ENCODE results near the gene GSTK1. TPM values are rescaled to one million over a fixed set of nuclear protein-coding genes. Genes with fewer than 3 reads are reported as not detected.

The GSTK1 gene
- total and polyA plus RNA-seq, 2 experiments from 2014 or later: 119 to 153 TPM

DNA sequence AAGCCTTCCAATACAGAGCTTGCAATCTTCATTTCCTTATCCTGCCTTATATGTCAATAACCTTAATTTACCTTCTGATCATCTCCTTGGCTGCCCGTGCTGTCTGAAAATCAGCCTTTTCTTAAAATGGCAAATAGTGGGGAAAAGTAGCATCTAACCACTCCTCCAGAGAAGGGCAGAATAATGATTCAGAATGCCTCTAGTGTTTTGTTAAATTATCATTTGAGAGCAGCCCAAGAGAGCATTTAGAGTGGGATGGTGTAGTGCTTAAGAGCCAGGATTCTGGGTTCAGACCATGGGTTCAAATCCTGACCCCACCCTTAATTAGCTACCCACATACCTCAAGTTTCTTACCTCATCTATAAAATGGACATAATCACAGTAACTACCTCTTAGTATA lies 16.9 kb downstream of the GSTK1 start:
- H3K4me1 ChIP-seq (ENCODE audit: insufficient read depth): peaks cover 13% of the 10 kb centered on the region
- H3K9ac ChIP-seq: peak overlapping the region; percentile 51
- no peaks in the 10 kb centered on the region for H3K27me3 ChIP-seq (replicated peaks; ENCODE audit: insufficient read depth)
- H3K4me3 ChIP-seq: no peak overlapping the region
- no peaks in the 10 kb centered on the region for H3K9me3 ChIP-seq (ENCODE audit: low read depth)
- H3K79me2 ChIP-seq (ENCODE audit: insufficient read depth): no peaks in the 10 kb centered on the region
- H2AFZ ChIP-seq: peak overlapping the region; percentile 59
- no peaks in the 10 kb centered on the region for H3K9me2 ChIP-seq (ENCODE audit: insufficient read depth)
- H3K4me2 ChIP-seq (ENCODE audit: unreplicated experiment): peak overlapping the region; percentile 51
- TF ChIP-seq EZH2phosphoT487 (IDR thresholded peaks at IDR 0.05; ENCODE audit: insufficient read depth, low read depth) (no peak), EZH2 (IDR thresholded peaks at IDR 0.05; ENCODE audit: insufficient read depth, poor library complexity, severe bottlenecking) (no peak)
- no peaks in the 10 kb centered on the region for H4K20me1 ChIP-seq (ENCODE audit: insufficient read depth)
- in situ Hi-C loops (cut with MboI): no loop called here
- H3F3A ChIP-seq (ENCODE audit: insufficient read depth): no peaks in the 10 kb centered on the region
- peak overlapping the region; percentile 50 for H3K27ac ChIP-seq
- no peaks in the 10 kb centered on the region for H3K36me3 ChIP-seq (ENCODE audit: low read depth)
- DNase-seq: peak; percentile 9
- WGBS, 2 experiments (ENCODE audit: low coverage in 1 of 2, low lambda C conversion rate in 2 of 2, missing lambda C conversion rate in 2 of 2): 45 to 52% methylated on average over 1 of the region's 1 CpG

DNA sequence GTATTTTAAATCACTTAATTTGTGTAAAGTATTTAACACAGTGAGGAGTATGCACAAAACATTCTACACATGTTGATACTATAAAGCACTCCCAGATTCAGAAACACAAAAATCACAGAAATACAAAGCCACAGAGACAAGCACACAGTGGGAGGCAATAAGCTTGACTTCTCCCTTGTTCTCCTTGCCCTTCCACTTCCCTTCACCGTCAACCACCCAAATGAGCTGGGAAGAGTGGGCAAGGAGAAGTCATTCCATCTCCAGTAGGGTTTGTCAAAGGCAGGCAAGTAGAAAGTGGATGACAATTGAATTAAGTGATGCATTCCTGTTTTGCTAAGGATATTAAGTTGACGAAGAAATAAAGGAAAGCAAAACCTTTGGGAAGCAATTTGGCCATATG lies 17.3 kb downstream of the GSTK1 start:
- H4K20me1 ChIP-seq (ENCODE audit: insufficient read depth): no peaks in the 10 kb centered on the region
- no peak overlapping the region for H3K4me3 ChIP-seq
- no peaks in the 10 kb centered on the region for H3K27me3 ChIP-seq (replicated peaks; ENCODE audit: insufficient read depth)
- no peak overlapping the region for H3K4me2 ChIP-seq (ENCODE audit: unreplicated experiment)
- no peak overlapping the region for H2AFZ ChIP-seq
- no peaks in the 10 kb centered on the region for H3K9me3 ChIP-seq (ENCODE audit: low read depth)
- peaks cover 13% of the 10 kb centered on the region for H3K4me1 ChIP-seq (ENCODE audit: insufficient read depth)
- no peaks in the 10 kb centered on the region for H3K36me3 ChIP-seq (ENCODE audit: low read depth)
- H3K79me2 ChIP-seq (ENCODE audit: insufficient read depth): no peaks in the 10 kb centered on the region
- in situ Hi-C loops (cut with MboI): no loop called here
- no peak overlapping the region for H3K27ac ChIP-seq
- 87 to 92% methylated on average over 2 of the region's 2 CpGs for WGBS, 2 experiments (ENCODE audit: low coverage in 1 of 2, low lambda C conversion rate in 2 of 2, missing lambda C conversion rate in 2 of 2)
- no peaks in the 10 kb centered on the region for H3K9me2 ChIP-seq (ENCODE audit: insufficient read depth)
- H3F3A ChIP-seq (ENCODE audit: insufficient read depth): no peaks in the 10 kb centered on the region
- TF ChIP-seq EZH2 (IDR thresholded peaks at IDR 0.05; ENCODE audit: insufficient read depth, poor library complexity, severe bottlenecking): no peak
- TF ChIP-seq EZH2phosphoT487 (IDR thresholded peaks at IDR 0.05; ENCODE audit: insufficient read depth, low read depth): no peak
- H3K9ac ChIP-seq: no peak overlapping the region
- DNase-seq: no peak

DNA sequence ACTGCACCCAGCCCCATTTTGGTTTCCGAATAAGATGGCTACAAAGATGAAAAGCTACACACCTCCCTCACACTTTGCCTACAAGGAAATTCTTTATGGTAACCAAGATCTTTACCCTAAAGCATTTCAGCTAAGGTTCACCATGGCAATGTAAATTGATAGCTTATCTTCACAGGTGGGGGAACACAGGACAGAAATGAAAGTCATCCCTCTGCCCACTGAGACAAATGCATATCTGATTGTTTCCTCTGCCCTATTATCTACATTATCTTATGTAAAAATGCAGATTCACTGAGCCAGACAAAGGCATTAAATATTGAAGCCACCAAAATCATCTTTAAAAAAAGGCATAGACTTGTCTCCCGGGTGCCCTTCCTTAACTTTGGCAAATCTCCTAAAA lies 18.3 kb downstream of the GSTK1 start:
- Histone ChIP-seq H3K27ac (no peak overlapping the region), H4K20me1 (ENCODE audit: insufficient read depth) (no peaks in the 10 kb centered on the region), H3K36me3 (ENCODE audit: low read depth) (no peaks in the 10 kb centered on the region), H3K79me2 (ENCODE audit: insufficient read depth) (no peaks in the 10 kb centered on the region), H3K9me2 (ENCODE audit: insufficient read depth) (no peaks in the 10 kb centered on the region), H3K4me3 (no peak overlapping the region), H3K9ac (no peak overlapping the region), H3K9me3 (ENCODE audit: low read depth) (no peaks in the 10 kb centered on the region), H3K27me3 (replicated peaks; ENCODE audit: insufficient read depth) (no peaks in the 10 kb centered on the region), H2AFZ (no peak overlapping the region), H3F3A (ENCODE audit: insufficient read depth) (no peaks in the 10 kb centered on the region), H3K4me2 (ENCODE audit: unreplicated experiment) (no peak overlapping the region), H3K4me1 (ENCODE audit: insufficient read depth) (peaks cover 13% of the 10 kb centered on the region)
- no peak for DNase-seq
- in situ Hi-C loops (cut with MboI): no loop called here
- TF ChIP-seq EZH2phosphoT487 (IDR thresholded peaks at IDR 0.05; ENCODE audit: insufficient read depth, low read depth): no peak
- TF ChIP-seq EZH2 (IDR thresholded peaks at IDR 0.05; ENCODE audit: insufficient read depth, poor library complexity, severe bottlenecking): no peak
- WGBS, 2 experiments (ENCODE audit: low coverage in 1 of 2, low lambda C conversion rate in 2 of 2, missing lambda C conversion rate in 2 of 2): 72 to 81% methylated on average over 2 of the region's 2 CpGs

DNA sequence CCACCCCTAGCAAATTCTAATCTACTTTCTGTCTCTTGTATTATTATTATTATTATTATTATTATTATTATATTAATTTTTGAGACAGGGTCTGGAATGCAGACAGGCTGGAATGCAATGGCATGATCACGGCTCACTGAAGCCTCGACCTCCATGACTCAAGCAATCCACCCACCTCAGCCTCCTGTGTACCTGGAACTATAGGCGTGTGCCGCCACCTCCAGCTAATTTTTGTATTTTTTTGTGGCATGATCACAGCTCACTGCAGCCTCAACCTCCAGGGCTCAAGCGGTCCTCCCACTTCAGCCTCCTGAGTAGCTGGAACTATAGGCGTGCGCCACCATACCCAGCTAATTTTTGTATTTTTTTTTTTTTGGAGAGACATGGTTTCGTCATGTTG lies 18.9 kb downstream of the GSTK1 start:
- no peak overlapping the region for H3K9ac ChIP-seq
- H3K4me3 ChIP-seq: no peak overlapping the region
- H4K20me1 ChIP-seq (ENCODE audit: insufficient read depth): no peaks in the 10 kb centered on the region
- DNase-seq: no peak
- H3F3A ChIP-seq (ENCODE audit: insufficient read depth): no peaks in the 10 kb centered on the region
- no peaks in the 10 kb centered on the region for H3K36me3 ChIP-seq (ENCODE audit: low read depth)
- in situ Hi-C loops (cut with MboI): no loop called here
- H2AFZ ChIP-seq: no peak overlapping the region
- no peaks in the 10 kb centered on the region for H3K9me3 ChIP-seq (ENCODE audit: low read depth)
- no peaks in the 10 kb centered on the region for H3K79me2 ChIP-seq (ENCODE audit: insufficient read depth)
- H3K4me2 ChIP-seq (ENCODE audit: unreplicated experiment): no peak overlapping the region
- H3K27me3 ChIP-seq (replicated peaks; ENCODE audit: insufficient read depth): no peaks in the 10 kb centered on the region
- no peak overlapping the region for H3K27ac ChIP-seq
- peaks cover 13% of the 10 kb centered on the region for H3K4me1 ChIP-seq (ENCODE audit: insufficient read depth)
- no peaks in the 10 kb centered on the region for H3K9me2 ChIP-seq (ENCODE audit: insufficient read depth)
- WGBS, 2 experiments (ENCODE audit: low coverage in 1 of 2, low lambda C conversion rate in 2 of 2, missing lambda C conversion rate in 2 of 2): 90 to 92% methylated on average over 8 of the region's 8 CpGs
- TF ChIP-seq EZH2 (IDR thresholded peaks at IDR 0.05; ENCODE audit: insufficient read depth, poor library complexity, severe bottlenecking): no peak
- TF ChIP-seq EZH2phosphoT487 (IDR thresholded peaks at IDR 0.05; ENCODE audit: insufficient read depth, low read depth): no peak

DNA sequence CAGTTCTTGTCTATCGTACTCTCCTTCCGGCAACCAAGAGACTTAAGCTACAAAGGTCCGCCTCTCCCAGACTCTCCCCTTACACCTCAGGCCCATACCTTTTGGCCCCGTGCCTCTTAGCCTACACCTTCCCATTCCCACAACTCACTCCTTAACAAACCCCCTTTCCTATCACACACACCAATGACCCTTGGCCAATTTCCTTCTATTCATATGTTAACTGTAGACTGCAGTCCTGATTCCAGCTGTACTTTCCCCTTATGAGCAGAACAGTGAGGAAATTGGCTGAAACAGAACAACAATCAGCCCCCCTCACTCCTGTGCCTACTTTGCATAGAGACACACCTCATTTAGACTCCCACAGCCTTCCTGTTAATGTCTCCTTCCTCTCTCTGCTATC lies 20.1 kb downstream of the GSTK1 start:
- Histone ChIP-seq H3K27ac (no peak overlapping the region), H3K4me1 (ENCODE audit: insufficient read depth) (peaks cover 13% of the 10 kb centered on the region), H4K20me1 (ENCODE audit: insufficient read depth) (no peaks in the 10 kb centered on the region), H3K9ac (no peak overlapping the region), H3K27me3 (replicated peaks; ENCODE audit: insufficient read depth) (no peaks in the 10 kb centered on the region), H3K4me2 (ENCODE audit: unreplicated experiment) (no peak overlapping the region), H2AFZ (no peak overlapping the region), H3K9me3 (ENCODE audit: low read depth) (no peaks in the 10 kb centered on the region), H3K79me2 (ENCODE audit: insufficient read depth) (0 out of 2 replicates have a peak, but pooled peaks cover 1% of the 10 kb centered on the region), H3K36me3 (ENCODE audit: low read depth) (no peaks in the 10 kb centered on the region), H3K9me2 (ENCODE audit: insufficient read depth) (no peaks in the 10 kb centered on the region), H3F3A (ENCODE audit: insufficient read depth) (no peaks in the 10 kb centered on the region), H3K4me3 (no peak overlapping the region)
- DNase-seq: no peak
- 81 to 83% methylated on average over 4 of the region's 4 CpGs for WGBS, 2 experiments (ENCODE audit: low coverage in 1 of 2, low lambda C conversion rate in 2 of 2, missing lambda C conversion rate in 2 of 2)
- TF ChIP-seq EZH2phosphoT487 (IDR thresholded peaks at IDR 0.05; ENCODE audit: insufficient read depth, low read depth): no peak
- TF ChIP-seq EZH2 (IDR thresholded peaks at IDR 0.05; ENCODE audit: insufficient read depth, poor library complexity, severe bottlenecking): no peak
- in situ Hi-C loops (cut with MboI): no loop called here
